Heart right ventricle (tissue), 16 donors: ENCODE results near the gene HJURP. TPM values are rescaled to one million over a fixed set of nuclear protein-coding genes. Genes with fewer than 3 reads are reported as not detected.

ENCODE experiments used
- ATAC-seq, 8 donors: fragments of 200-7000 bp; cut with Tn5 transposase; one replicate each; pipeline ENCODE4 v1.9.1; 2020; ENCODE audit warnings: mild to moderate bottlenecking in 8 of 8, moderate library complexity in 8 of 8, moderate number of reproducible peaks in 1 of 8
- DNase-seq, 2 donors: peaks; one replicate each; pipeline ENCODE4 v3.0.0-alpha.2; 2020
- H3K27ac ChIP-seq, 10 donors: fragments of 200-600 bp; sonication (generic) in 2 of 10; one replicate each; pipeline versions ENCODE4 v1.5.0 to v1.8.0; 2020 to 2022; ENCODE audit warnings: mild to moderate bottlenecking in 3 of 10
- H3K27me3 ChIP-seq, 7 donors: fragments of 200-600 bp; one replicate each; pipeline ENCODE4 v1.8.0; 2021 to 2022; ENCODE audit warnings: mild to moderate bottlenecking in 2 of 7
- H3K36me3 ChIP-seq, 9 donors: fragments of 200-600 bp; sonication (generic) in 1 of 9; one replicate each; pipeline versions ENCODE4 v1.5.0 to v1.8.0; 2020 to 2022; ENCODE audit warnings: mild to moderate bottlenecking in 2 of 9
- H3K4me1 ChIP-seq, 9 donors: fragments of 200-600 bp; sonication (generic) in 1 of 9; one replicate each; pipeline versions ENCODE4 v1.5.0 to v1.8.0; 2020 to 2022; ENCODE audit warnings: mild to moderate bottlenecking in 4 of 9
- H3K4me3 ChIP-seq, 10 donors: fragments of 200-600 bp; sonication (generic) in 2 of 10; one replicate each; pipeline versions ENCODE4 v1.5.0 to v1.8.0; 2020 to 2022; ENCODE audit warnings: mild to moderate bottlenecking in 7 of 10, moderate library complexity in 2 of 10
- H3K9me3 ChIP-seq, 11 donors: fragments of 200-600 bp in 10 of 11; sonication (generic) in 2 of 11; one replicate each; pipeline versions ENCODE4 v1.5.0 to v1.8.0; 2013 to 2022; ENCODE audit warnings: mild to moderate bottlenecking in 2 of 11, control low read depth in 1 of 11, moderate library complexity in 1 of 11
- CTCF ChIP-seq, 9 donors: fragments of 200-600 bp; sonication (generic) in 2 of 9; IDR thresholded peaks; one replicate each; pipeline versions ENCODE4 v1.5.0 to v1.8.0; 2021 to 2022; ENCODE audit warnings: antibody characterized with exemption in 9 of 9, mild to moderate bottlenecking in 5 of 9, moderate library complexity in 1 of 9
- WGBS, 2 donors: extraction: QIAGEN DNeasy Blood & Tissue Kit; methylation state at CpG; one replicate each; pipeline ENCODE4 v1.1.7; 2013; ENCODE audit warnings: inconsistent platforms in 1 of 2; 5-methylcytosine and 5-hydroxymethylcytosine counted together
- intact Hi-C, 10 donors: fragments of 100-400 bp; cut with DNase I; formaldehyde crosslinking; loops; one replicate each; pipeline versions ENCODE4 v1.11.1 to v1.14.2; 2022
- polyA plus RNA-seq, 2 donors: library from polyadenylated mRNA; stranded (reverse); fragments of 200-250 nt; gene quantifications; one replicate each; pipeline ENCODE4 v1.2.3, GENCODE V29; 2013
- total RNA-seq, 10 donors: library from RNA; stranded (reverse); fragmentation: NEBNext Ultra II Directional in 3 of 10; extraction: Animal tissue kit (Norgen Biotek cat#: 25700) in 3 of 10; gene quantifications; one replicate each; pipeline versions ENCODE4 v1.2.1 to v1.2.4, GENCODE V29; 2021 to 2023
- donor health status: Arrhythmogenic right ventricular cardiomyopathy.
- donor health status: ischemic (EF 13 %, LVEDD 7.1; RV severe dilation, severe dysfunction).
- donor health status: healthy with polysubstance abuse.
- donor health status: DM: no; HTN: yes; CAD: no.
- donor health status: DM: no; HTN: no; CAD: no.
- donor health status: ischemic (EF 25% LVEDD 6.9; RV normal size, moderate dysfunction).
- donor health status: ischemic (EF 25% LVEDD 5.7; RV mildly dilated, moderate dysfunction).
- donor health status: healthy.
- donor health status: DM: yes; HTN: yes; CAD: no.
- donor health status: Ischemic cardiomyopathy.
- donor health status: ischemic (EF 35%, LVEDD 5.7; RV mildly dilated, moderate dysfunction).
- donor health status: nonischemic (EF 11% LVEDD 7.7; RV severe dilation, severe dysfunction).
- donor health status: DM: yes; HTN: yes; CAD: no.
- donor health status: PGD.
- donor health status: ischemic (EF 29% LVEDD 5.4; RV normal size, mild dysfunction).
- donor health status: nonischemic (EF 23%, LVEDD 6.1; RV moderate dilation, normal function).

The HJURP gene
- total and polyA plus RNA-seq, 12 donors = 0.22 to 2.9 (median 0.44) TPM; not detected in 4

- DNase-seq (no peak), ATAC-seq (no peak)
- H3K4me1 ChIP-seq = no peaks in the 10 kb centered on the region
- intact Hi-C loops = no loop called here
- no peaks in the 10 kb centered on the region for H3K36me3 ChIP-seq
- H3K9me3 ChIP-seq = peaks cover 0 to 10% (median 0%) of the 10 kb centered on the region in 11 donors
- no peak overlapping the region for H3K4me3 ChIP-seq
- WGBS, 2 donors = 88 to 89% methylated on average over 8 of the region's 8 CpGs
- peaks cover 0 to 16% (median 3%) of the 10 kb centered on the region in 7 donors for H3K27me3 ChIP-seq
- H3K27ac ChIP-seq = no peak overlapping the region
- TF ChIP-seq CTCF (IDR thresholded peaks at IDR 0.05) = no peak
Observed at GRCh38 chr2:233823731-233824121, 30.6 kb downstream of the HJURP start.

GRCh38 chr2:233822781-233823730, 31.3 kb downstream of the HJURP start:
- no peak for TF ChIP-seq CTCF (IDR thresholded peaks at IDR 0.05)
- Histone ChIP-seq H3K27ac (no peak overlapping the region), H3K27me3 (peaks cover 0 to 19% (median 0%) of the 10 kb centered on the region in 7 donors), H3K36me3 (no peaks in the 10 kb centered on the region), H3K9me3 (peaks cover 0 to 10% (median 0%) of the 10 kb centered on the region in 11 donors), H3K4me1 (no peaks in the 10 kb centered on the region), H3K4me3 (no peak overlapping the region)
- no peak for DNase-seq
- intact Hi-C loops = no loop called here
- 78 to 79% methylated on average over 25 of the region's 25 CpGs for WGBS, 2 donors
- ATAC-seq = no peak

GRCh38 chr2:233822101-233822771, 32.1 kb downstream of the HJURP start:
- ATAC-seq = no peak
- intact Hi-C loops = no loop called here
- Histone ChIP-seq H3K27me3 (peaks cover 0 to 23% (median 0%) of the 10 kb centered on the region in 7 donors), H3K9me3 (peaks cover 0 to 10% (median 0%) of the 10 kb centered on the region in 11 donors), H3K4me1 (no peaks in the 10 kb centered on the region), H3K27ac (no peak overlapping the region), H3K4me3 (no peak overlapping the region), H3K36me3 (no peaks in the 10 kb centered on the region)
- no peak for TF ChIP-seq CTCF (IDR thresholded peaks at IDR 0.05)
- 85 to 86% methylated on average over 21 of the region's 21 CpGs for WGBS, 2 donors
- no peak for DNase-seq

GRCh38 chr2:233821709-233822100, 32.6 kb downstream of the HJURP start:
- H3K4me3 ChIP-seq = no peak overlapping the region
- H3K36me3 ChIP-seq = no peaks in the 10 kb centered on the region
- no peaks in the 10 kb centered on the region for H3K4me1 ChIP-seq
- H3K9me3 ChIP-seq = peaks cover 0 to 8% (median 0%) of the 10 kb centered on the region in 11 donors
- ATAC-seq = no peak
- DNase-seq = no peak
- no peak overlapping the region for H3K27ac ChIP-seq
- TF ChIP-seq CTCF (IDR thresholded peaks at IDR 0.05) = no peak
- 91 to 94% methylated on average over 8 of the region's 8 CpGs for WGBS, 2 donors
- intact Hi-C loops = no loop called here
- H3K27me3 ChIP-seq = peaks cover 0 to 23% (median 0%) of the 10 kb centered on the region in 7 donors
